Liver (tissue), 9 donors: ENCODE measurements around the gene IL1RAPL1. TPM values are rescaled to one million over a fixed set of nuclear protein-coding genes. Genes with fewer than 3 reads are reported as not detected.

Experiments
- DNase-seq: peaks from one replicate; pipeline ENCODE4 v3.0.0-alpha.2; 2017; ENCODE audit warnings: low spot score
- H3K27ac ChIP-seq, 2 donors: one replicate each; pipeline ENCODE4 v1.7.0; 2013; ENCODE audit warnings: inconsistent platforms in 2 of 2, low read length in 2 of 2, control low read depth in 1 of 2, low read depth in 1 of 2, mild to moderate bottlenecking in 1 of 2
- H3K27me3 ChIP-seq, 4 donors: one replicate each; pipeline versions ENCODE4 v1.6.1 to v1.7.0; 2013; ENCODE audit warnings: low read length in 3 of 4, inconsistent platforms in 1 of 4, mild to moderate bottlenecking in 1 of 4, moderate library complexity in 1 of 4; ENCODE audit not compliant: control insufficient read depth in 4 of 4, insufficient read depth in 4 of 4
- H3K36me3 ChIP-seq, 4 donors: one replicate each; pipeline versions ENCODE4 v1.6.1 to v1.7.0; 2013; ENCODE audit warnings: low read length in 3 of 4, mild to moderate bottlenecking in 3 of 4, low read depth in 1 of 4, moderate library complexity in 1 of 4; ENCODE audit not compliant: control insufficient read depth in 4 of 4, insufficient read depth in 3 of 4
- H3K4me1 ChIP-seq, 4 donors: one replicate each; pipeline versions ENCODE4 v1.6.1 to v1.7.0; 2013; ENCODE audit warnings: low read length in 3 of 4, mild to moderate bottlenecking in 3 of 4, moderate library complexity in 1 of 4; ENCODE audit not compliant: control insufficient read depth in 4 of 4, insufficient read depth in 4 of 4
- H3K4me3 ChIP-seq, 3 donors: one replicate each; pipeline versions ENCODE4 v1.6.1 to v1.7.0; 2013; ENCODE audit warnings: low read length in 3 of 3, control low read depth in 1 of 3, low read depth in 1 of 3, mild to moderate bottlenecking in 1 of 3
- H3K9ac ChIP-seq, 2 donors: one replicate each; pipeline ENCODE4 v1.7.0; 2013; ENCODE audit warnings: low read length in 2 of 2, mild to moderate bottlenecking in 2 of 2, moderate library complexity in 2 of 2, control low read depth in 1 of 2, low read depth in 1 of 2
- H3K9me3 ChIP-seq, 4 donors: one replicate each; pipeline versions ENCODE4 v1.6.1 to v1.7.0; 2013; ENCODE audit warnings: low read length in 3 of 4; ENCODE audit not compliant: control insufficient read depth in 4 of 4
- ATF3 ChIP-seq: IDR thresholded peaks from 2 replicates; pipeline ENCODE4 v1.6.1; 2016; ENCODE audit warnings: antibody characterized with exemption
- CTCF ChIP-seq: fragments of 150-350 bp; IDR thresholded peaks from 2 replicates; pipeline ENCODE4 v1.5.1; 2017; ENCODE audit warnings: improper control_type of control experiment, low read depth, low read length; ENCODE audit not compliant: missing input control
- EGR1 ChIP-seq, 2 donors: IDR thresholded peaks; 2 replicates each; pipeline ENCODE4 v1.6.1; 2016 to 2018; ENCODE audit warnings: antibody characterized with exemption in 2 of 2, low read depth in 2 of 2
- FOXA1 ChIP-seq: IDR thresholded peaks from 2 replicates; pipeline ENCODE4 v1.6.1; 2016; ENCODE audit warnings: antibody characterized with exemption
- GABPA ChIP-seq, 2 donors: IDR thresholded peaks in 1 of 2; conservative IDR thresholded peaks in 1 of 2; 2 replicates each; pipeline ENCODE4 v1.6.1; 2016; ENCODE audit warnings: antibody characterized with exemption in 2 of 2, mild to moderate bottlenecking in 1 of 2, moderate library complexity in 1 of 2
- HNF4A ChIP-seq, 2 donors: conservative IDR thresholded peaks; 2 replicates each; pipeline ENCODE4 v1.6.1; 2016; ENCODE audit warnings: antibody characterized with exemption in 2 of 2, mild to moderate bottlenecking in 2 of 2
- JUND ChIP-seq, 2 donors: IDR thresholded peaks; 2 replicates each; pipeline ENCODE4 v1.6.1; 2016; ENCODE audit warnings: antibody characterized with exemption in 2 of 2
- MAX ChIP-seq: IDR thresholded peaks from 2 replicates; pipeline ENCODE4 v1.6.1; 2016; ENCODE audit warnings: antibody characterized with exemption
- NR2F2 ChIP-seq: IDR thresholded peaks from 2 replicates; pipeline ENCODE4 v1.6.1; 2016; ENCODE audit warnings: antibody characterized with exemption
- RAD21 ChIP-seq, 2 donors: IDR thresholded peaks; 2 replicates each; pipeline ENCODE4 v1.6.1; 2016; ENCODE audit warnings: antibody characterized with exemption in 2 of 2, mild to moderate bottlenecking in 2 of 2
- REST ChIP-seq: IDR thresholded peaks from 2 replicates; pipeline ENCODE4 v1.6.1; 2016; ENCODE audit warnings: antibody characterized with exemption, mild to moderate bottlenecking
- RXRA ChIP-seq, 2 donors: IDR thresholded peaks; 2 replicates each; pipeline ENCODE4 v1.6.1; 2017 to 2018; ENCODE audit warnings: antibody characterized with exemption in 2 of 2, mild to moderate bottlenecking in 1 of 2
- TAF1 ChIP-seq: conservative IDR thresholded peaks from 2 replicates; pipeline ENCODE4 v1.6.1; 2016; ENCODE audit warnings: antibody characterized with exemption, mild to moderate bottlenecking
- YY1 ChIP-seq: IDR thresholded peaks from 2 replicates; pipeline ENCODE4 v1.6.1; 2016; ENCODE audit warnings: antibody characterized with exemption, mild to moderate bottlenecking
- ZBTB33 ChIP-seq: IDR thresholded peaks from 2 replicates; pipeline ENCODE4 v1.6.1; 2016; ENCODE audit warnings: antibody characterized with exemption
- WGBS: extraction: QIAGEN DNeasy Blood & Tissue Kit; methylation state at CpG from one replicate; pipeline ENCODE4 v1.1.7; 2013; 5-methylcytosine and 5-hydroxymethylcytosine counted together
- polyA plus RNA-seq, 2 donors: library from polyadenylated mRNA; stranded (reverse) in 1 of 2; unstranded in 1 of 2; fragments of 200-250 nt in 1 of 2; fragments of >200 nt in 1 of 2; fragmentation: Nextera tagmentation in 1 of 2; extraction: Ambion mirVana in 1 of 2; gene quantifications; one replicate each; pipeline versions ENCODE4 v1.2.1 to v1.2.3, GENCODE V29; 2013 to 2015
- total RNA-seq, 2 donors: library from RNA; depleted of rRNA; stranded (reverse); fragments of >200 nt; gene quantifications; one replicate each; pipeline ENCODE4 v1.2.3, GENCODE V29; 2014
- donor health status: healthy.
- donor health status: healthy.
- donor health status: healthy.
- donor health status: healthy.
- donor health status: healthy.

The IL1RAPL1 gene
- total and polyA plus RNA-seq, 4 donors, result 0.08 to 0.33 TPM; not detected in 2

GRCh38 chrX:29315931-29316330 lies 728.7 kb downstream of the IL1RAPL1 start:
- DNase-seq, result no peak
- 57% methylated on average over 3 of the region's 3 CpGs for WGBS

More at GRCh38 chrX:29315931-29316330, 728.7 kb downstream of the IL1RAPL1 start:
- Histone ChIP-seq H3K9ac (no peak overlapping the region), H3K4me1 (no peaks in the 10 kb centered on the region), H3K27ac (no peak overlapping the region), H3K36me3 (no peaks in the 10 kb centered on the region), H3K9me3 (no peaks in the 10 kb centered on the region), H3K4me3 (no peak overlapping the region), H3K27me3 (peaks cover 0 to 3% (median 0%) of the 10 kb centered on the region in 4 donors)
- TF ChIP-seq YY1, result no peak
- TF ChIP-seq EGR1 (IDR thresholded peaks at IDR 0.05; ENCODE audit: low read depth in 2 of 2), result no peak
- no peak for TF ChIP-seq ATF3
- no peak for TF ChIP-seq TAF1
- TF ChIP-seq JUND (IDR thresholded peaks at IDR 0.05), result no peak
- TF ChIP-seq NR2F2, result no peak
- TF ChIP-seq RAD21 (IDR thresholded peaks at IDR 0.05), result no peak
- TF ChIP-seq CTCF, result no peak
- no peak for TF ChIP-seq ZBTB33
- no peak for TF ChIP-seq RXRA (IDR thresholded peaks at IDR 0.05)
- no peak for TF ChIP-seq REST
- no peak for TF ChIP-seq GABPA (IDR thresholded peaks at IDR 0.05 in 1 of 2, conservative IDR thresholded peaks at IDR 0.05 in 1 of 2)
- no peak for TF ChIP-seq FOXA1
- no peak for TF ChIP-seq MAX
- TF ChIP-seq HNF4A (conservative IDR thresholded peaks at IDR 0.05), result no peak
